ENCODE measurements around the gene KRT79.
"Not testable (repeated sequence)": the region's sequence is repeated elsewhere in the genome, so short reads cannot be mapped to it uniquely, and the experiment has no call there.

KRT79 gene

DNA sequence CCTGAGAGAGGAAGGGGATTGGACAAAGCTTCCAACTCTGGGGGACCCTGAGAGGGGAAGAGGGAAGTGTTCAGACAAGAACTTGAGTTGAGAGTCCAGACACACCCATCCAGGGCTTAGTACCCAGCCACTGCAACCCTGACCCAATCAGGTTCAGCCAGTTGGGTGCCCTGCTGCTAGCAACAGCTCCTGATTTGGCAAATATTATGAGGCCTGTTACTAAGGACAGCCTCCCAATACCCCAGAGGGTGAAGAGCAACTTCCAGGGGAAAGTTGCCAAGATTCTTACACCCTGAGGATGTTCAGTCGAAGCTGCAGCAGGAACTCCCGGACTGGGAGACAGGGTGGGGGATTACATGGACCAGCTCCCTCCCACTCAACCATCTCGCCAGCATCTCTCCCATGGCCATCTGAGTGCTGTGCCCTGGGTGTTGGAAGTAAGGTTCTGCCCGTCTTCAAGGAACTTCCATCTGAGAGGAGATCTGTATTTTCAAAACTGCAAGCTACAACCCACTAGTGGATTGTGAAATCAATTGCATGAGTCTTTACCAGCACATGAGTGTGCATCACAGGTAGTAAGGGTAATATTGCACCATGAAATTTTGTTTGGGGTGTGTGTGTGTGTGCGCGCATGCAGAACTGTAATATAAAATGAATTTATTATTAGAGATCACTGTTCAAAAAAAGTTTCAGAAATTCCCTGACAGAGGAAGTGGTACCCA, 26.2 kb upstream of the KRT79 start:
- DNase-seq (ENCODE audit: low spot score): peak; percentile 52

GRCh38 chr12:52857500-52857899, 23.4 kb upstream of the KRT79 start:
- DNase-seq (ENCODE audit: low spot score): no peak

DNA sequence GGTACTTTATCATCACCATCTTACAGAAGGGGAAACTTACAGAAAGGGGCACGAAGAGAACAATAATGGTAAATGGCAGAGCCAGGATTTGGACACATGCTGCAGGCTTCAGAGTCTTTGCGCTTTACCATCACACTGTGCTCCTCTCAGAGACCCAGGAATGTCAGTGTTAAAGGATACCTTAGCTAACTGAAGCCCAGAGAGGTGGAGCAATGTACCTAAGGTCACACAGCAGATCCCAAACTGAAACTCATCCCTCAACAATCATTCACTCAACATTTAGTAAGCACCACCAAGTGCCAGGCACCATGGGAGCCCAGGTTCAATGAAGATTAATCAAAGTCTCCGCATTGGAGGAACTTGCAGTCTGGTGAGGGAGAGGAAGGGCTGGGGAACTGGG, 22.7 kb upstream of the KRT79 start:
- no peak for DNase-seq (ENCODE audit: low spot score)

DNA sequence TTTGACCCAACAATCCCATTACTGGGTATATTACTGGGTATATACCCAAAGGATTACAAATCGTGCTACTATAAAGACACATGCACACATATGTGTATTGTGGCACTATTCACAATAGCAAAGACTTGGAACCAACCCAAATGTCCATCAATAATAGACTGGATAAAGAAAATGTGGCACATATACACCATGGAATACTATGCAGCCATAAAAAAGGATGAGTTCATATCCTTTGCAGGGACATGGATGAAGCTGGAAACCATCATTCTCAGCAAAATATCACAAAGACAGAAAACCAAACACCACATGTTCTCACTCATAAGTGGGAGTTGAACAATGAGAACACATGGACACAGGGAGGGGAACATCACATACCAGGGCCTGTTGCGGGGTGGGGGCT, 22.0 kb upstream of the KRT79 start:
- not testable (repeated sequence) for DNase-seq (ENCODE audit: low spot score)

- no peak for DNase-seq (ENCODE audit: low spot score)
Measured at GRCh38 chr12:52851787-52852186, 17.7 kb upstream of the KRT79 start.

GRCh38 chr12:52850681-52851080, 16.6 kb upstream of the KRT79 start:
- DNase-seq (ENCODE audit: low spot score): no peak

DNA sequence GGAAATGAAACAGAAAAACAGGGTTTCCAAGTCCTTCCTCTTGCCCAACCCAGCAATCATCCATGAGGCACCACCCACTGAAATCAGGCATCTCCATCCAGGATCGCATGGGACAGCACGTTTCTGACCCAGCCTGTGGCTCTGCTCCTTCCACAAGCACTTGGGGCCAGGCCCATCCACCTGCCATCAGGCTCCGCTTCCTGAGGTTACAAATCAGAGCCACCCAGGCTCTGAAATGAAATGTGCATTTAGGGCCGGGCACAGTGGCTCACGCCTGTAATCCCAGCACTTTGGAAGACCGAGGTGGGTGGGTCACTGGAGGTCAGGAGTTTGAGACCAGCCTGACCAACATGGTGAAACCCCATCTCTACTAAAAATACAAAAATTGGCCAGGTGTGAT, 15.4 kb upstream of the KRT79 start:
- no peak for DNase-seq (ENCODE audit: low spot score)

DNA sequence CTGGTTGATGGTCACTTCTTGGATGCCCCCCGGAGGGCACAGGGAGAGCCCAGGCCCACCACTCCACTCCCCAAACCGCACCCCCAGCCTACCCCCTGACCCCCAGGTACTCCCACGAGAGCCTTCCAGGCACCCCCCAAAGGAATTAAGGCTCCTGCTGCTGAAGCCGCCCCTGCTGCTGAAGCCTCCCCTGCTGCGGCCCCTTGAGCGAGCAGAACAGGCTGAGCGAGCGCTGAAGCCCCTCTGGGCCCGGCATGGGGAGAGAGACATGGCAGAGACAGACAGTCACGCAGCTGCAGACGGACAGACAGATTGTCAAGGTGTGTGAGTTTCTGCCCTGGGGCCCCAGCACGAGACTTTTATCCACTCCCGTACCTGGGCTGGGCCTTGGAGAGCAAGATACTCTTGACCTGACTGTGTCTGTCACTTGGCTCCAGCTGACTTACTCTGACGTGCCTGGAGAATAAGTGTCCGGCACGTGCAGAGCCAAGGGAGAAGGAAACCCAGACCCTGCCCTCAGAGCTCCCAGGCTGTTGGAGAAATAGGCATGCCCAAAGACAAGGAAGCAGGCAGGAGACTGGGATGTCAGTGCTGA, 14.6 kb upstream of the KRT79 start, which contains the start of gene KRT78:
TSS of gene KRT78 (minus strand) at position 334 of the 595 bp plus-strand sequence. CDS start at position 270, 64 bp downstream.
- DNase-seq (ENCODE audit: low spot score): no peak

GRCh38 chr12:52847335-52848102, 13.4 kb upstream of the KRT79 start:
- DNase-seq (ENCODE audit: low spot score): no peak

GRCh38 chr12:52846356-52846970, 12.4 kb upstream of the KRT79 start:
- DNase-seq (ENCODE audit: low spot score): no peak

- DNase-seq (ENCODE audit: low spot score): no peak
Measured at GRCh38 chr12:52845946-52846345, 11.8 kb upstream of the KRT79 start.

GRCh38 chr12:52844386-52844785, 10.3 kb upstream of the KRT79 start:
- DNase-seq (ENCODE audit: low spot score): no peak

GRCh38 chr12:52839436-52840105, 5.5 kb upstream of the KRT79 start:
- no peak for DNase-seq (ENCODE audit: low spot score)

GRCh38 chr12:52838609-52839435, 4.7 kb upstream of the KRT79 start:
- DNase-seq (ENCODE audit: low spot score): no peak

- DNase-seq (ENCODE audit: low spot score): no peak
Measured at GRCh38 chr12:52837781-52838608, 3.9 kb upstream of the KRT79 start.

DNA sequence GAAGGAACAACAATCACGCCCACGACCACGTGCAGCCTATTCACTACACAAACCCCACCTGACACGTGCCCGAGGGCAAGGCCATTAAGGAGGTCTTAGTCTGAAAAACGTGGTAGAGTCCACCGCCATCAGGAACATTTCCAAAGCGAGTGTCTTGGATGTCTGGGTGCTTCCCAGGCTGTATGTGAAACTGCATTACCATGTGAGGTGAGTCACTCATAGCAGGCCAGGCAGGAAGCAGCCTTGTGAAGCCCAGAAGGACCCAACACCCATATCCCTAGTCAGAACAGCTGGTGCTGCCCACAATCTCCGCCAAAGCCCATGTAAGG, 3.3 kb upstream of the KRT79 start:
- no peak for DNase-seq (ENCODE audit: low spot score)

- DNase-seq (ENCODE audit: low spot score): no peak
Measured at GRCh38 chr12:52836491-52837412, 2.6 kb upstream of the KRT79 start.

DNA sequence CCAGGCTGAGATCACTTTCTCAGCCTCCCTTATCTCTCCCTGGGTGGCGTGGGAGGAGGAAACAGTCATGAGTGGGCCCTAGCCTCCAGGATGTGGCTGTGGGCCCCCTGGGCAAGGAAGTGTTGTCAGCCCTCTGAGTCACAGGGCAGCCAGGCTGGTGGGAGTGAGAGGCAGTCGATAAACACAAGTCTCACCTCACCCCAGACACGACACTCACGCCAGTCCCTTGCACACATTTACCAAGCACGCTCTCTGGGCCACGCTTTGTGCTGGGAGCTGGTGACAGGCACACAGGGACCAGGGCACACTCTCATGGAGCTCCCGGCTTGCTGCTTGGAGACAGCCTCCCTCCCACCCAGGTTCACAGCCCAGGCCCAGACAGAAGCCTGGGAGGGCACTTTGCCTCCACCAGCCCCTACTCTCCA, 1.9 kb upstream of the KRT79 start:
- no peak for DNase-seq (ENCODE audit: low spot score)

Data from LoVo (cell line).